Left ventricle myocardium inferior (tissue), 1 donor: Measurements from ENCODE around the gene IFRD2. TPM values are rescaled to one million over a fixed set of nuclear protein-coding genes. Genes with fewer than 3 reads are reported as not detected.
"Not testable (repeated sequence)": the region's sequence is repeated elsewhere in the genome, so short reads cannot be mapped to it uniquely, and the experiment has no call there.

Experiments
- DNase-seq: peaks from one replicate; pipeline ENCODE4 v3.0.0-alpha.2; 2020
- H3K27ac ChIP-seq: fragments of 200-600 bp; replicated peaks from 2 replicates; pipeline ENCODE4 v1.8.0; 2021
- H3K27me3 ChIP-seq: fragments of 200-600 bp; 2 replicates; pipeline ENCODE4 v1.8.0; 2021; ENCODE audit warnings: low read depth
- H3K36me3 ChIP-seq: fragments of 200-600 bp; 2 replicates; pipeline ENCODE4 v1.8.0; 2021
- H3K4me1 ChIP-seq: fragments of 200-600 bp; 2 replicates; pipeline ENCODE4 v1.8.0; 2021
- H3K4me3 ChIP-seq: fragments of 200-600 bp; 2 replicates; pipeline ENCODE4 v1.8.0; 2021; ENCODE audit warnings: mild to moderate bottlenecking, moderate library complexity
- H3K9me3 ChIP-seq: fragments of 200-600 bp; replicated peaks from 2 replicates; pipeline ENCODE4 v1.8.0; 2021
- CTCF ChIP-seq: fragments of 200-600 bp; IDR thresholded peaks from 2 replicates; pipeline ENCODE4 v1.8.0; 2021; ENCODE audit warnings: antibody characterized with exemption, mild to moderate bottlenecking, borderline replicate concordance
- intact Hi-C: fragments of 100-400 bp; cut with micrococcal nuclease; formaldehyde crosslinking; loops from one replicate; pipeline ENCODE4 v1.11.0; 2022
- total RNA-seq: library from RNA; stranded (reverse); fragmentation: NEBNext Ultra II Directional; extraction: Animal tissue kit (Norgen Biotek cat#: 25700); gene quantifications from one replicate; pipeline ENCODE4 v1.2.1, GENCODE V29; 2021
- donor health status: DM: no; HTN: yes; CAD: no; lungs with severe emphysema.

IFRD2 gene
- total RNA-seq, 1 donor from 2014 or later: 54.9 TPM

GRCh38 chr3:50316657-50317242 lies 24.5 kb upstream of the IFRD2 start:
- peaks cover 45% of the 10 kb centered on the region for H3K36me3 ChIP-seq
- peak overlapping the region; percentile 86 for H3K4me3 ChIP-seq
- H3K27ac ChIP-seq: peak overlapping the region; percentile 99
- peaks cover 78% of the 10 kb centered on the region for H3K4me1 ChIP-seq
- H3K27me3 ChIP-seq: no peaks in the 10 kb centered on the region
- TF ChIP-seq CTCF: no peak
- H3K9me3 ChIP-seq: no peaks in the 10 kb centered on the region
- intact Hi-C loops: no loop called here
- no peak for DNase-seq

- Histone ChIP-seq H3K4me3 (no peak overlapping the region), H3K36me3 (peaks cover 41% of the 10 kb centered on the region), H3K9me3 (no peaks in the 10 kb centered on the region), H3K4me1 (peaks cover 62% of the 10 kb centered on the region), H3K27ac (peak overlapping the region; percentile 11), H3K27me3 (no peaks in the 10 kb centered on the region)
- no peak for TF ChIP-seq CTCF
- intact Hi-C loops: no loop called here
- no peak for DNase-seq
Observed at GRCh38 chr3:50314816-50315215, 22.6 kb upstream of the IFRD2 start.

GRCh38 chr3:50314342-50314741 lies 22.1 kb upstream of the IFRD2 start:
- intact Hi-C loops: no loop called here
- peak overlapping the region; percentile 11 for H3K27ac ChIP-seq
- H3K9me3 ChIP-seq: no peaks in the 10 kb centered on the region
- no peak for TF ChIP-seq CTCF
- H3K4me3 ChIP-seq: no peak overlapping the region
- peaks cover 58% of the 10 kb centered on the region for H3K4me1 ChIP-seq
- DNase-seq: no peak
- H3K27me3 ChIP-seq: no peaks in the 10 kb centered on the region
- H3K36me3 ChIP-seq: peaks cover 40% of the 10 kb centered on the region

GRCh38 chr3:50312041-50312440 lies 19.8 kb upstream of the IFRD2 start:
- Histone ChIP-seq H3K36me3 (peaks cover 29% of the 10 kb centered on the region), H3K4me1 (peaks cover 35% of the 10 kb centered on the region)
- intact Hi-C loops, H3K27me3 ChIP-seq, H3K9me3 ChIP-seq, H3K4me3 ChIP-seq, H3K27ac ChIP-seq, DNase-seq: not testable (repeated sequence)

GRCh38 chr3:50304601-50305000 lies 12.4 kb upstream of the IFRD2 start:
- H3K4me1 ChIP-seq: peaks cover 44% of the 10 kb centered on the region
- no peak for DNase-seq
- H3K4me3 ChIP-seq: no peak overlapping the region
- peaks cover 27% of the 10 kb centered on the region for H3K36me3 ChIP-seq
- no peaks in the 10 kb centered on the region for H3K9me3 ChIP-seq
- no peak overlapping the region for H3K27ac ChIP-seq
- intact Hi-C loops: no loop called here
- no peak for TF ChIP-seq CTCF
- no peaks in the 10 kb centered on the region for H3K27me3 ChIP-seq

- H3K4me1 ChIP-seq: peaks cover 53% of the 10 kb centered on the region
- intact Hi-C loops: no loop called here
- H3K9me3 ChIP-seq: no peaks in the 10 kb centered on the region
- H3K27me3 ChIP-seq: no peaks in the 10 kb centered on the region
- peaks cover 15% of the 10 kb centered on the region for H3K36me3 ChIP-seq
- peak; percentile 41 for TF ChIP-seq CTCF
- peak within 1 kb of the TSS; percentile 77 for H3K4me3 ChIP-seq
- H3K27ac ChIP-seq: peak within 1 kb of the TSS; percentile 97
- DNase-seq: peak; percentile 84
Observed at GRCh38 chr3:50303013-50303815, 11.0 kb upstream of the IFRD2 start, which contains the start of gene HYAL1. HYAL1 (minus strand) TSS chr3:50303574; CDS start chr3:50302956, 618 bp downstream.
